ENCODE data around the gene TM4SF1.
"Not testable (repeated sequence)": the region's sequence is repeated elsewhere in the genome, so short reads cannot be mapped to it uniquely, and the experiment has no call there.

TM4SF1 gene

GRCh38 chr3:149337486-149337885 is 40.0 kb downstream of the TM4SF1 start:
- DNase-seq, result not testable (repeated sequence)

- no peak for DNase-seq
Measured at GRCh38 chr3:149336925-149337324, 40.5 kb downstream of the TM4SF1 start.

GRCh38 chr3:149333176-149333859 is 44.1 kb downstream of the TM4SF1 start, which contains the start of gene TM4SF18:
TSS of gene TM4SF18 (minus strand) at chr3:149333636. CDS start at chr3:149333382, 254 bp downstream.
- DNase-seq, result no peak

GRCh38 chr3:149332771-149333170 is 44.7 kb downstream of the TM4SF1 start:
- no peak for DNase-seq

GRCh38 chr3:149332227-149332765 is 45.2 kb downstream of the TM4SF1 start:
- no peak for DNase-seq

GRCh38 chr3:149331396-149331795 is 46.1 kb downstream of the TM4SF1 start:
- no peak for DNase-seq

- DNase-seq, result no peak
Measured at GRCh38 chr3:149330609-149331331, 46.7 kb downstream of the TM4SF1 start.

- DNase-seq, result no peak
Measured at GRCh38 chr3:149327156-149327555, 50.3 kb downstream of the TM4SF1 start.

GRCh38 chr3:149325581-149325980 is 51.9 kb downstream of the TM4SF1 start:
- no peak for DNase-seq

GRCh38 chr3:149324332-149324731 is 53.1 kb downstream of the TM4SF1 start:
- no peak for DNase-seq

GRCh38 chr3:149321640-149322039 is 55.8 kb downstream of the TM4SF1 start:
- DNase-seq, result no peak

- no peak for DNase-seq
Measured at GRCh38 chr3:149321136-149321535, 56.3 kb downstream of the TM4SF1 start.

GRCh38 chr3:149319750-149320149 is 57.7 kb downstream of the TM4SF1 start:
- DNase-seq, result no peak

Data from stimulated activated naive CD4-positive, alpha-beta T cell treated with Interleukin-2 at 50 U/mL for 16 hours (primary cell).